Measurements from ENCODE around the gene CCND1. TPM values are rescaled to one million over a fixed set of nuclear protein-coding genes. Genes with fewer than 3 reads are reported as not detected.

CCND1 gene
- total and polyA plus RNA-seq, 9 of the 15 experiments (the other 6 are each of a cell fraction or from before 2014, with no cell fraction given) = 0.04 to 23.3 (median 3.8) TPM

DNA sequence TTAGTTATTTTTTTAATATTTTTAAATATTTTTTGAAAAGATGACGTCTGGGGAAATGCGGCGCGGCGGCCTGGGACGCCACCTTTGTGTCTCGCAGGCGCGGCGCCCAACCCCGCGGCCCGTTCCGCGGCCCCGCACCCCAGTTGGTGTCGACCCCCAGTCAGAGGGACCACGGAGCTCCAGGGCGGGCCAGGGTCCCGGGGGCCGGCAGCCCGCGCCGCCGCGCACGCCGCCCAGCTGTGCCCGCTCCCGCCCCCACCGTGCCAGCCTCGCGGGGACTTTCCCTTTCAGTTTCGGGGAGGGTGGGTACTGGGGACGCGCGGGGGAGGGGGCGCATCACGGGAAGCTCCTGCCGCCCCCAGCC lies 1.6 kb downstream of the CCND1 start (continued):
- TF ChIP-seq, protein P1, sequence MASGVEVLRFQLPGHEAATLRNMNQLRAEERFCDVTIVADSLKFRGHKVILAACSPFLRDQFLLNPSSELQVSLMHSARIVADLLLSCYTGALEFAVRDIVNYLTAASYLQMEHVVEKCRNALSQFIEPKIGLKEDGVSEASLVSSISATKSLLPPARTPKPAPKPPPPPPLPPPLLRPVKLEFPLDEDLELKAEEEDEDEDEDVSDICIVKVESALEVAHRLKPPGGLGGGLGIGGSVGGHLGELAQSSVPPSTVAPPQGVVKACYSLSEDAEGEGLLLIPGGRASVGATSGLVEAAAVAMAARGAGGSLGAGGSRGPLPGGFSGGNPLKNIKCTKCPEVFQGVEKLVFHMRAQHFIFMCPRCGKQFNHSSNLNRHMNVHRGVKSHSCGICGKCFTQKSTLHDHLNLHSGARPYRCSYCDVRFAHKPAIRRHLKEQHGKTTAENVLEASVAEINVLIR (CRISPR knock-in tag; IDR thresholded peaks at IDR 0.05) = no peak
- TF ChIP-seq ZNF146 (CRISPR knock-in tag; IDR thresholded peaks at IDR 0.05; ENCODE audit: unreplicated experiment) = no peak
- TF ChIP-seq SRSF7 (optimal IDR thresholded peaks at IDR 0.05; ENCODE audit: low read depth, low read length) = no peak
- no peak for TF ChIP-seq XRCC5 (IDR thresholded peaks at IDR 0.05; ENCODE audit: low read depth, low read length)
- no peak for TF ChIP-seq SMARCA5 (IDR thresholded peaks at IDR 0.05)
- no peak for TF ChIP-seq POLR2H (tag; IDR thresholded peaks at IDR 0.05; ENCODE audit: low read depth)
- 0 out of 2 replicates have a peak, but pooled peaks have one; percentile 9 for TF ChIP-seq MYC (IDR thresholded peaks at IDR 0.05; ENCODE audit: low read depth, low read length)
- no peak for TF ChIP-seq MYC (CRISPR knock-in tag; IDR thresholded peaks at IDR 0.05; ENCODE audit: borderline replicate concordance, low read depth)

DNA sequence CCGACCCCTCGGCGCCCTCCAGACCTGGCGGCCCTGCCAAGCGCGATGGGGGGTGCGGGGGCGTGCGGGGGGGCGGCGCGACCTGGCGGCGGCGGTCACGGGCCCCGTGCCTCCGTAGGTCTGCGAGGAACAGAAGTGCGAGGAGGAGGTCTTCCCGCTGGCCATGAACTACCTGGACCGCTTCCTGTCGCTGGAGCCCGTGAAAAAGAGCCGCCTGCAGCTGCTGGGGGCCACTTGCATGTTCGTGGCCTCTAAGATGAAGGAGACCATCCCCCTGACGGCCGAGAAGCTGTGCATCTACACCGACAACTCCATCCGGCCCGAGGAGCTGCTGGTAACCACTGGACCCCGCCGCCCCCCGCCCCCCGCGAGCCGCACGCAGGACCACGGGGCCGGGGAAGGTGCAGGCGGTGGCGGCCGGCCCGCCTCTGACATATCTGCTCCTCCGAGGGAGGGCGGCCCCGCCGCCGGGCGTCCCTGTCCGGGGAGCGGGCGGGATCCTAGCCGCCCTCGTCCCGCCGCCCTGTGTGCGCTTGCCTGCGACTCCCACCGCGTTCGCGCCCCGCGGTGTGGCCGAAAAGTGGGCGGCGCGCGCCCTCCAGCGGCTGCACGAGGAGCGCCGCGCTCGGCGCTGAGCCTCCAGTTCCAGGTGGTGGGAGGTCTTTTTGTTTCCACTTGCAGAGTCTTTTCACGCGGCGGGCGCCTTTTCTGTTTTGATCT lies 2.1 kb downstream of the CCND1 start:
- intact Hi-C loops (cut with micrococcal nuclease) = loop anchor here (2.0 to 10.0 kb wide), 6 partner anchors 201 to 1008 kb away; no protein-coding TSS in a partner anchor
- H3K9ac ChIP-seq (ENCODE audit: insufficient read depth in 1 of 2, low read depth in 2 of 2, low read length in 2 of 2) = peak overlapping the region; percentile 63 to 87; a peak in 3 of 4 replicates
- DNase-seq (ENCODE audit: extremely low read depth in 1 of 4, low spot score in 3 of 4) (peak; percentile 81 to 88 (median 84)), ATAC-seq (peak; percentile 88), FAIRE-seq (peak; percentile 79)
- peaks cover 4% of the 10 kb centered on the region; the same call in 1 of the 3 replicates for H3K79me2 ChIP-seq (ENCODE audit: control insufficient read depth, insufficient read depth, low read length)
- H2AFZ ChIP-seq (ENCODE audit: low read depth, low read length) = peak overlapping the region; percentile 63; the same call in 1 of the 2 replicates
- peak overlapping the region; percentile 66; the same call in 1 of the 3 replicates for H3K27ac ChIP-seq (ENCODE audit: extremely low read depth, low read depth, low read length)
- under 1% methylated on average over 37 of the region's 81 CpGs for WGBS (ENCODE audit: insufficient coverage, low coverage, missing lambda C conversion rate)
- peaks cover 3% of the 10 kb centered on the region for H3K9me1 ChIP-seq (ENCODE audit: control insufficient read depth, insufficient read depth, low read length)
- H3K9me3 ChIP-seq (replicated peaks; ENCODE audit: control insufficient read depth, insufficient read depth, low read depth, low read length) = no peaks in the 10 kb centered on the region
- H3K4me1 ChIP-seq (replicated peaks in 1 of 2; ENCODE audit: control insufficient read depth in 2 of 2, insufficient read depth in 2 of 2, low read length in 2 of 2) = peaks cover 8 to 80% of the 10 kb centered on the region in 2 experiments; a peak in 4 of 5 replicates
- H3K27me3 ChIP-seq (ENCODE audit: control insufficient read depth in 2 of 2, insufficient read depth in 2 of 2, low read length in 2 of 2) = peaks cover 9 to 13% of the 10 kb centered on the region in 2 experiments
- H3K4me3 ChIP-seq = peak overlapping the region; percentile 54
- no TSS peak for BruUV-seq (replicated peaks)
- peak overlapping the region; percentile 78 for H3K4me2 ChIP-seq (ENCODE audit: insufficient read depth, low read length)
- POLR2A ChIA-PET = interaction anchor here (1.0 to 1.4 kb wide), 2 partner anchors 32 to 349 kb away, joined by 4 to 6 read pairs; partner anchors contain the start of genes LTO1 and MYEOV
- in situ Hi-C loops (cut with MboI) = loop anchor here (5.0 kb wide), 3 partner anchors 196 to 536 kb away; partner anchors contain the start of gene MYEOV
- CTCF ChIA-PET (ENCODE audit: low intra/inter-chr PET ratio) = interaction anchor here (1.0 to 3.4 kb wide), 4 partner anchors 198 to 541 kb away, joined by 3 to 43 read pairs (median 7); no protein-coding TSS in a partner anchor
- H3K36me3 ChIP-seq (ENCODE audit: control insufficient read depth, insufficient read depth, low read length) = no peaks in the 10 kb centered on the region
- no peaks in the 10 kb centered on the region; the same call in none of the 2 replicates for H4K20me1 ChIP-seq (replicated peaks; ENCODE audit: control insufficient read depth, insufficient read depth, low read length)
- TF ChIP-seq KLF10 (CRISPR knock-in tag; IDR thresholded peaks at IDR 0.05) (no peak), POLR2G (IDR thresholded peaks at IDR 0.05; ENCODE audit: low read depth, low read length) (peak; percentile 40; the same call in 1 of the 2 replicates), RAD21 (CRISPR knock-in tag; conservative IDR thresholded peaks at IDR 0.05 in 1 of 2, IDR thresholded peaks at IDR 0.05 in 1 of 2) (peak; percentile 98)
- TF ChIP-seq, protein P2, sequence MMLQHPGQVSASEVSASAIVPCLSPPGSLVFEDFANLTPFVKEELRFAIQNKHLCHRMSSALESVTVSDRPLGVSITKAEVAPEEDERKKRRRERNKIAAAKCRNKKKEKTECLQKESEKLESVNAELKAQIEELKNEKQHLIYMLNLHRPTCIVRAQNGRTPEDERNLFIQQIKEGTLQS (IDR thresholded peaks at IDR 0.05) = no peak
- TF ChIP-seq, protein P2 (CRISPR knock-in tag; conservative IDR thresholded peaks at IDR 0.05) = no peak
